HEK293T (cell line): ENCODE measurements around the gene COL5A1.

Source experiments
- BHLHE40 ChIP-seq: fragments of 450-650 bp; IDR thresholded peaks from 2 replicates; pipeline ENCODE4 v1.6.1; 2016; ENCODE audit warnings: mild to moderate bottlenecking, moderate library complexity, borderline replicate concordance
- FOXK2 ChIP-seq: fragments of 450-650 bp; IDR thresholded peaks from 2 replicates; pipeline ENCODE4 v1.6.1; 2016; ENCODE audit warnings: mild to moderate bottlenecking
- FOXM1 ChIP-seq: fragments of 450-650 bp; IDR thresholded peaks from 2 replicates; pipeline ENCODE4 v1.6.1; 2017; ENCODE audit warnings: mild to moderate bottlenecking, borderline replicate concordance
- HDGF ChIP-seq: fragments of 450-650 bp; IDR thresholded peaks from 2 replicates; pipeline ENCODE4 v1.6.1; 2017; ENCODE audit warnings: antibody characterized with exemption, borderline replicate concordance
- SP1 ChIP-seq: fragments of 450-650 bp; IDR thresholded peaks from 2 replicates; pipeline ENCODE4 v1.6.1; 2017
- TARDBP ChIP-seq: fragments of 450-650 bp; IDR thresholded peaks from 2 replicates; pipeline ENCODE4 v1.6.1; 2016
- ZNF384 ChIP-seq: fragments of 450-650 bp; IDR thresholded peaks from 2 replicates; pipeline ENCODE4 v1.6.1; 2016

DNA sequence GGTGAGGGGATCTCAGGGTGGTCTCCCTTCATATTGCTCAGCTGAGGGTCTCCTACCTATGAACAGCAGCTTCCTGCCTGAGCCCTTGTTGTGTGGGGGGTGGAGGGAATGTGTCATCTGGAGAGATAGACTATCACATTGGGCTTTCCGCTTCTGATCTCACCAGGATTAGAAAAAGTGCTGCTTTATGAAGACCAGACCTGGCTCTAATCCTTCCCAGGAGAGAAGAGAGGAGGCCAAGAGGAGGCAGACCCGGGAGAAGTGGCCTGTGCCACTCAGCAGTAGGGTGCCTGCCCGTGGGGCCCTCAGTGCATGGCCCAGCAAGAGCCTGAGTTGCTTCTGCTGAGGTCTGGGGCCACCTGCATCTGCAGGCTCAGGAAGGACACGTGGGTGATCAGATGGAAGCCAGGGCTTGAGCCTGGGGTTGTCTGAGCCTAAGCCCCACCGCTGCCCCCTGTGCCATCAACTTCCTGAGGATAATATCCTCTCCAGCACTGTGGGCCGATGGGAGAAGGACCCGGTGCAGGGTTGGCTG lies 22.1 kb upstream of the COL5A1 start:
- TF ChIP-seq TARDBP (no peak), FOXK2 (no peak), ZNF384 (no peak), SP1 (no peak), FOXM1 (no peak), HDGF (no peak), BHLHE40 (no peak)
